Measurements from ENCODE around the gene DNMT3A. TPM values are rescaled to one million over a fixed set of nuclear protein-coding genes. Genes with fewer than 3 reads are reported as not detected.

Gene DNMT3A
- total and polyA plus RNA-seq, 3 donors from 2014 or later: 15.5 to 36.3 (median 36.3) TPM

DNA sequence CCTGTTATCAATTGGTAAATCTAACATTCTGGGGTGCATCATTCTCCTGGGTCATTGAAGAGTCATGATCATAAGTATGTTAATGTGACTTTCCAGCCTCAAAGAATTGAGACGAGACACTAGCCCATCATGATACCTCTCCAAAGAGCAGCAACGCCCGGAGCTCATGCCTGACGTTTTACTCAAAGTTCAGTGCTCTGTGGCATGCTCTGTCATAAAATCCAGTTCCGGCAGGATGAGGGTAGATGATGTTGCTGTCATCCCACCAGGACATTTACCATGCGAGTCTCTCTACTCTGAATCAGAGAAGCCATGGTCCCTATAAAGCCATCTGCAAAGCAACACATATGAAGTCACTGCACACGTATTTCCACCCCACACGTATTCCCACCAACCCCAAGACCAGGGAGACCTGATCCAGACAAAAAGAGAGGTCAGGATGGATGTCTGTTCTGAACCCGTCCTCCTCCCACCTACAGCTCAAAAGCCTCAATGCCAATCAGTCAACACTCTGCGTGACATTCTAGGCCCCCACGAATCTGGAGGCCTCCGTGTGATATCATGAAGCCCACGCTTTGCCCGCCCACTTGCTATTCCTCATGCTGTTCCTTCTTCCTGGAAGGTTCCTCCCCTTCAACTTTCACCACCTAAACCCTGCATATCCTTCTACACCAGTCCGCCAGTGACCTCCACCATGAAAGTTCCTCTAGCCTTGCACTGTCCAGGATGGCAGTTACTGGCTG lies 85.8 kb downstream of the DNMT3A start:
- TF ChIP-seq, protein P1, sequence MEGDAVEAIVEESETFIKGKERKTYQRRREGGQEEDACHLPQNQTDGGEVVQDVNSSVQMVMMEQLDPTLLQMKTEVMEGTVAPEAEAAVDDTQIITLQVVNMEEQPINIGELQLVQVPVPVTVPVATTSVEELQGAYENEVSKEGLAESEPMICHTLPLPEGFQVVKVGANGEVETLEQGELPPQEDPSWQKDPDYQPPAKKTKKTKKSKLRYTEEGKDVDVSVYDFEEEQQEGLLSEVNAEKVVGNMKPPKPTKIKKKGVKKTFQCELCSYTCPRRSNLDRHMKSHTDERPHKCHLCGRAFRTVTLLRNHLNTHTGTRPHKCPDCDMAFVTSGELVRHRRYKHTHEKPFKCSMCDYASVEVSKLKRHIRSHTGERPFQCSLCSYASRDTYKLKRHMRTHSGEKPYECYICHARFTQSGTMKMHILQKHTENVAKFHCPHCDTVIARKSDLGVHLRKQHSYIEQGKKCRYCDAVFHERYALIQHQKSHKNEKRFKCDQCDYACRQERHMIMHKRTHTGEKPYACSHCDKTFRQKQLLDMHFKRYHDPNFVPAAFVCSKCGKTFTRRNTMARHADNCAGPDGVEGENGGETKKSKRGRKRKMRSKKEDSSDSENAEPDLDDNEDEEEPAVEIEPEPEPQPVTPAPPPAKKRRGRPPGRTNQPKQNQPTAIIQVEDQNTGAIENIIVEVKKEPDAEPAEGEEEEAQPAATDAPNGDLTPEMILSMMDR (IDR thresholded peaks at IDR 0.05): no peak
- no peak for TF ChIP-seq POLR2A (IDR thresholded peaks at IDR 0.05)
- H3K4me1 ChIP-seq: peaks cover 21% of the 10 kb centered on the region
- intact Hi-C loops (cut with DNase I; ENCODE audit: low total_unique reads): no loop called here
- no peaks in the 10 kb centered on the region for H3K27me3 ChIP-seq
- DNase-seq: no peak
- WGBS, 2 donors: 93 to 97% methylated on average over 15 of the region's 15 CpGs
- no peak overlapping the region for H3K4me3 ChIP-seq
- no peak overlapping the region for H3K27ac ChIP-seq
- H3K9me3 ChIP-seq: no peaks in the 10 kb centered on the region
- no peaks in the 10 kb centered on the region for H3K36me3 ChIP-seq (ENCODE audit: low read depth, missing control alignments)

DNA sequence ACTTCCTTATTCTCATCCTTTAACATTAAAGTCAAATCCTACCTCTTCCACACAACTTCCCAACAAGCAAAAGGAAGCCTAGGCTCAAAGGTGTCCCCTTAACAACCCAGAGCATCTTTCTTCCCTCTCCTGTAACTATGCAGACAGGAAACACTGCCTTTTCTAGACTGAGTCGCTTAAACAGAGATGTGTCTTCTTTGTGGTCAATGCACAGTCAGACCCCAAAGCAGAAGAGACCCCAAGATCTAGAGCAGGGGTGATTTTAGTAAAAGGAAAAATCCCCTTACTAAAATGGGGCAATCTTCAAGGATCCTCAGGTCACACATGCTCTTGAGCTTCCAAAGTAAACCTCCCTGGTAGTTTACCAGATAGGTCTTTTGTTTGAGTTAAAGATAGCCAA lies 86.8 kb downstream of the DNMT3A start:
- H3K4me3 ChIP-seq: no peak overlapping the region
- no peak for DNase-seq
- H3K27ac ChIP-seq: no peak overlapping the region
- intact Hi-C loops (cut with DNase I; ENCODE audit: low total_unique reads): no loop called here
- 85 to 100% methylated on average over 1 of the region's 1 CpG for WGBS, 2 donors
- no peaks in the 10 kb centered on the region for H3K27me3 ChIP-seq
- no peaks in the 10 kb centered on the region for H3K36me3 ChIP-seq (ENCODE audit: low read depth, missing control alignments)
- TF ChIP-seq, protein P1 (IDR thresholded peaks at IDR 0.05): no peak
- TF ChIP-seq POLR2A (IDR thresholded peaks at IDR 0.05): no peak
- H3K9me3 ChIP-seq: no peaks in the 10 kb centered on the region
- peaks cover 21% of the 10 kb centered on the region for H3K4me1 ChIP-seq

DNA sequence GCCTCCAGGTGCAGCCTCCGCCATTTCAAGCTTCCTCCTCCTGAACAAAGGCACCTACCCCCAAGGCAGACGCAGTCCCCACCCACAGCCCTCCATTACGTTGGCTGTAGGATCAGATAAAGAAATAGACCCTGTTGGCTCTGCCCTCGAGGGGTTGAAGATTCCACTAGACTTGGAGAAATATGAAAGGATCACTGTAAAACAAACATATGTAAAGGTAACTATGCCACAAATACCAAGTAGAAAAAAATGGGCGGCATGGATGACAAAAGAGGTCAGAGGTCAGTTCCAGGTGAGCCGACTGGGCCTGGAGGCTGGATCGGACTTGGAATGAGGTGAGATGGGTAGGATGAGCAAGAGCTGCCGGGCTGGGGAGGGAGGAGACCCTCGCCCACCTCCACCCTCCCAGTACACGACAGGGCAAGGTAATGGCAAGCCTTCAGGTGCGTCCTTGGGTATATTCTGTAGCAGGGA lies 88.5 kb downstream of the DNMT3A start:
- Histone ChIP-seq H3K27me3 (no peaks in the 10 kb centered on the region), H3K27ac (peak overlapping the region; percentile 76 to 91), H3K9me3 (no peaks in the 10 kb centered on the region), H3K4me3 (peak overlapping the region in 1 of 2 donors; percentile 56), H3K4me1 (peaks cover 22% of the 10 kb centered on the region), H3K36me3 (ENCODE audit: low read depth, missing control alignments) (no peaks in the 10 kb centered on the region)
- TF ChIP-seq, protein P1 (IDR thresholded peaks at IDR 0.05): no peak
- no peak for TF ChIP-seq POLR2A (IDR thresholded peaks at IDR 0.05)
- WGBS, 2 donors: 52 to 62% methylated on average over 11 of the region's 11 CpGs
- intact Hi-C loops (cut with DNase I; ENCODE audit: low total_unique reads): no loop called here
- DNase-seq: no peak

DNA sequence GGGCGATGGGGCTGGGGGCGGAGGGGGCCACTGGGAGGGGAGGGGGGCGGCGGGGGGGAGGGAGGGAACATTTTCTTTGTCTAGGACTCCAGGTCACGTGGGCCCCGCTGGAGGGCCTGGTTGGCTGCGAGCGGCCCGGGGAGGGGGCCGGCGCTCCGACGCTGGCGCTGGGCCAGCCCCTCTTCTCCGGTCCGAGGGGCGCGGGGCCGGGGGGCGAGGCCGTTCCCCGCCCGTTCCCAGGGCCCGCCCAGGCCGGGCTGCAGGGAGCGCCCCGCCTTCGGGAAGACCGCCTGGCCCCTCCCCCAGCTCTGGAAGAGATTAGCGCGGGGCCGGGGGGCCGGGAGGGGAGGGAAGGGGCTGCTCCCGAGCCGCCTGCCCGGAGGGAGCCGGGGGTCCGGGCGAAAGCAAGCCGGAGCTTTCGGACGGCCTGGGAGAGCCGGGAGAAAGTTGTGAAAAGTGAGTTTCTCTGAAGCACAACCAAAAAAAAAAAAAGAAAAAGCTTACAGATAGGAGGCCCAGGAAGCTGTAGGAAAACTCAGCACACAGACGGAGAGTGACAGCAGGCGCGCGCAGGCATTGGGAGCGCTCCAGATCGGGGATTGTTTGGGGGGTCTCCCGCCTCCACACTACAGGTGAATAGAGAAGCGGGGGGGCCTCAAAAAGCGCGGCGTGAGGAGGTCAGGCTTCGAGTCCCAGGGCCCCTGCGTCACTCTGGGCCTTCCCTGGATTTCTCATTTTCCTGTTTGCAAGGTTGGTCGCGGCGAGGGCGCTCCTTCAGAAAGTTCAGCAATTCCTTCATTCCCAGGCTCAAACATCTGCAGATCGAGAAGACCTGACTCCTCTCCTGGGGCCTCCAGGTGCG lies 89.2 kb downstream of the DNMT3A start:
- TF ChIP-seq POLR2A (IDR thresholded peaks at IDR 0.05): no peak
- intact Hi-C loops (cut with DNase I; ENCODE audit: low total_unique reads): no loop called here

More for the DNA sequence above, 89.2 kb downstream of the DNMT3A start:
- H3K4me3 ChIP-seq: peak overlapping the region; percentile 56 to 63
- peaks cover 24% of the 10 kb centered on the region for H3K4me1 ChIP-seq
- DNase-seq: peak; percentile 78
- H3K27me3 ChIP-seq: no peaks in the 10 kb centered on the region
- H3K27ac ChIP-seq: peak overlapping the region; percentile 76 to 91
- H3K36me3 ChIP-seq (ENCODE audit: low read depth, missing control alignments): no peaks in the 10 kb centered on the region
- WGBS, 2 donors: 6 to 10% methylated on average over 33 to 40 of the region's 62 CpGs
- no peaks in the 10 kb centered on the region for H3K9me3 ChIP-seq

Measured in testis (tissue), 3 donors.